Effector memory CD8-positive, alpha-beta T cell (primary cell): Measurements from ENCODE around the gene RNF208.
A peak's percentile ranks its signal among the peaks of the same experiment; 100 is the strongest.
"Not testable (repeated sequence)": the region's sequence is repeated elsewhere in the genome, so short reads cannot be mapped to it uniquely, and the experiment has no call there.

Experiments used
- ATAC-seq: fragments of 150-1000 bp; cut with Tn5 transposase; replicated peaks from 2 replicates; pipeline ENCODE4 v1.10.0; 2021; ENCODE audit warnings: mild to moderate bottlenecking, moderate library complexity
- DNase-seq, 3 experiments: peaks; one replicate each; pipeline ENCODE4 v3.0.0; 2021
- H3K27ac Mint-ChIP-seq, 2 donors: one replicate each; pipeline ENCODE4 v1.8.0; 2022; ENCODE audit warnings: mild to moderate bottlenecking in 2 of 2, mixed read lengths in 2 of 2, moderate library complexity in 2 of 2
- H3K27me3 Mint-ChIP-seq, 2 donors: one replicate each; pipeline ENCODE4 v1.8.0; 2022; ENCODE audit warnings: mixed read lengths in 2 of 2
- H3K36me3 Mint-ChIP-seq: one replicate; pipeline ENCODE4 v1.8.0; 2022; ENCODE audit warnings: mild to moderate bottlenecking, moderate library complexity, mixed read lengths; ENCODE audit not compliant: insufficient read depth
- H3K4me1 Mint-ChIP-seq, 2 donors: one replicate each; pipeline ENCODE4 v1.8.0; 2022; ENCODE audit warnings: low read depth in 2 of 2, mixed read lengths in 2 of 2
- H3K4me3 Mint-ChIP-seq, 2 donors: one replicate each; pipeline ENCODE4 v1.8.0; 2022; ENCODE audit warnings: mild to moderate bottlenecking in 2 of 2, mixed read lengths in 2 of 2, moderate library complexity in 2 of 2
- H3K9me3 Mint-ChIP-seq, 2 donors: one replicate each; pipeline ENCODE4 v1.8.0; 2022; ENCODE audit warnings: mixed read lengths in 2 of 2

Gene RNF208

GRCh38 chr9:137262909-137263285, 40.9 kb upstream of the RNF208 start:
- DNase-seq: no peak
- H3K27ac Mint-ChIP-seq: no peak overlapping the region

GRCh38 chr9:137262173-137262908, 40.3 kb upstream of the RNF208 start:
- H3K27ac Mint-ChIP-seq, DNase-seq, H3K4me3 Mint-ChIP-seq, H3K9me3 Mint-ChIP-seq, ATAC-seq, H3K4me1 Mint-ChIP-seq, H3K27me3 Mint-ChIP-seq: not testable (repeated sequence)
- H3K36me3 Mint-ChIP-seq: peaks cover 55% of the 10 kb centered on the region

More at GRCh38 chr9:137262909-137263285, 40.9 kb upstream of the RNF208 start:
- ATAC-seq: no peak
- Mint-ChIP-seq H3K27me3 (no peaks in the 10 kb centered on the region), H3K4me3 (no peak overlapping the region), H3K9me3 (no peaks in the 10 kb centered on the region), H3K4me1 (peaks cover 0 to 3% of the 10 kb centered on the region in 2 donors), H3K36me3 (peaks cover 57% of the 10 kb centered on the region)

GRCh38 chr9:137256856-137257255, 34.8 kb upstream of the RNF208 start:
- no peak for DNase-seq
- H3K4me3 Mint-ChIP-seq: peak overlapping the region; percentile 85 to 91

GRCh38 chr9:137256362-137256761, 34.3 kb upstream of the RNF208 start:
- ATAC-seq (no peak), DNase-seq (no peak)
- Mint-ChIP-seq H3K36me3 (peaks cover 52% of the 10 kb centered on the region), H3K27ac (peak overlapping the region in 1 of 2 donors; percentile 5), H3K27me3 (no peaks in the 10 kb centered on the region), H3K4me3 (peak overlapping the region; percentile 85 to 91), H3K9me3 (no peaks in the 10 kb centered on the region), H3K4me1 (peaks cover 5 to 11% of the 10 kb centered on the region in 2 donors)

More at GRCh38 chr9:137256856-137257255, 34.8 kb upstream of the RNF208 start:
- Mint-ChIP-seq H3K27ac (no peak overlapping the region), H3K27me3 (no peaks in the 10 kb centered on the region), H3K4me1 (peaks cover 8 to 11% of the 10 kb centered on the region in 2 donors), H3K9me3 (no peaks in the 10 kb centered on the region), H3K36me3 (peaks cover 52% of the 10 kb centered on the region)
- ATAC-seq: no peak

- peaks cover 5 to 11% of the 10 kb centered on the region in 2 donors for H3K4me1 Mint-ChIP-seq
- no peaks in the 10 kb centered on the region for H3K9me3 Mint-ChIP-seq
- H3K27me3 Mint-ChIP-seq: no peaks in the 10 kb centered on the region
- peaks cover 45% of the 10 kb centered on the region for H3K36me3 Mint-ChIP-seq
- DNase-seq: no peak
- ATAC-seq: peak; percentile 12
- peak overlapping the region; percentile 85 to 91 for H3K4me3 Mint-ChIP-seq
- no peak overlapping the region for H3K27ac Mint-ChIP-seq
These were observed 33.5 kb upstream of the RNF208 start for GRCh38 chr9:137255448-137256114.

- Mint-ChIP-seq H3K4me1 (peaks cover 5 to 11% of the 10 kb centered on the region in 2 donors), H3K27me3 (no peaks in the 10 kb centered on the region), H3K36me3 (peaks cover 38% of the 10 kb centered on the region), H3K4me3 (peak within 1 kb of the TSS; percentile 85 to 91), H3K27ac (peak within 1 kb of the TSS in 1 of 2 donors; percentile 65), H3K9me3 (no peaks in the 10 kb centered on the region)
- peak; percentile 95 to 98 (median 95) for DNase-seq
- ATAC-seq: peak; percentile 90
These were observed 32.8 kb upstream of the RNF208 start, which contains the start of gene NELFB for GRCh38 chr9:137254624-137255447. TSS of gene NELFB (plus strand) at chr9:137255327.

GRCh38 chr9:137253717-137254623, 31.9 kb upstream of the RNF208 start:
- Mint-ChIP-seq H3K27ac (peak overlapping the region in 1 of 2 donors; percentile 65), H3K36me3 (peaks cover 30% of the 10 kb centered on the region), H3K27me3 (no peaks in the 10 kb centered on the region), H3K4me1 (peaks cover 5 to 11% of the 10 kb centered on the region in 2 donors), H3K9me3 (no peaks in the 10 kb centered on the region), H3K4me3 (peak overlapping the region; percentile 85 to 91)
- DNase-seq (no peak), ATAC-seq (no peak)

GRCh38 chr9:137252555-137253506, 30.8 kb upstream of the RNF208 start:
- no peak for ATAC-seq
- Mint-ChIP-seq H3K4me3 (peak overlapping the region in 1 of 2 donors; percentile 91), H3K4me1 (peaks cover 5 to 11% of the 10 kb centered on the region in 2 donors), H3K36me3 (peaks cover 20% of the 10 kb centered on the region), H3K27me3 (no peaks in the 10 kb centered on the region), H3K27ac (no peak overlapping the region), H3K9me3 (no peaks in the 10 kb centered on the region)
- no peak for DNase-seq

GRCh38 chr9:137251490-137252268, 29.6 kb upstream of the RNF208 start:
- no peak for ATAC-seq
- Mint-ChIP-seq H3K4me3 (no peak overlapping the region), H3K9me3 (no peaks in the 10 kb centered on the region)

GRCh38 chr9:137251194-137251461, 29.1 kb upstream of the RNF208 start, which contains the start of gene STPG3:
TSS of gene STPG3 (plus strand) at chr9:137251286. CDS start at chr9:137251287, 1 bp downstream.
- ATAC-seq (no peak), DNase-seq (no peak)
- Mint-ChIP-seq H3K4me1 (peaks cover 5 to 7% of the 10 kb centered on the region in 2 donors), H3K9me3 (no peaks in the 10 kb centered on the region), H3K4me3 (no peak within 1 kb of the TSS), H3K36me3 (peaks cover 10% of the 10 kb centered on the region), H3K27me3 (no peaks in the 10 kb centered on the region), H3K27ac (no peak within 1 kb of the TSS)

More at GRCh38 chr9:137251490-137252268, 29.6 kb upstream of the RNF208 start:
- H3K27ac Mint-ChIP-seq: no peak overlapping the region
- DNase-seq: no peak
- peaks cover 15% of the 10 kb centered on the region for H3K36me3 Mint-ChIP-seq
- H3K4me1 Mint-ChIP-seq: peaks cover 5 to 11% of the 10 kb centered on the region in 2 donors
- H3K27me3 Mint-ChIP-seq: no peaks in the 10 kb centered on the region
